K562 (cell line): ENCODE data around the gene TUBB4B. TPM values are rescaled to one million over a fixed set of nuclear protein-coding genes. Genes with fewer than 3 reads are reported as not detected.

ENCODE experiments used
- DDX20 ChIP-seq: fragments of 450-650 bp; IDR thresholded peaks from 2 replicates; pipeline ENCODE4 v1.6.1; 2016; ENCODE audit warnings: missing genetic modification characterization, low read depth, mild to moderate bottlenecking, missing compliant biosample characterization, moderate library complexity
- DEAF1 ChIP-seq: fragments of 450-650 bp; formaldehyde crosslinking; IDR thresholded peaks from 2 replicates; pipeline ENCODE4 v1.4.0; 2020; ENCODE audit warnings: mild to moderate bottlenecking, moderate library complexity
- ETS2 ChIP-seq: IDR thresholded peaks from 2 replicates; pipeline ENCODE4 v1.6.1; 2016; ENCODE audit warnings: borderline replicate concordance, missing genetic modification characterization, mild to moderate bottlenecking, moderate library complexity, missing compliant biosample characterization; ENCODE audit not compliant: poor library complexity, severe bottlenecking
- FOXP1 ChIP-seq: sonication (generic); formaldehyde crosslinking; IDR thresholded peaks from 2 replicates; pipeline ENCODE4 v1.8.0; 2022; ENCODE audit warnings: mild to moderate bottlenecking, missing genetic modification reagents
- GATAD2B ChIP-seq: fragments of 450-650 bp; IDR thresholded peaks from 2 replicates; pipeline ENCODE4 v1.6.1; 2017; ENCODE audit warnings: mild to moderate bottlenecking, borderline replicate concordance
- HDGF ChIP-seq: fragments of 450-650 bp; IDR thresholded peaks from 2 replicates; pipeline ENCODE4 v1.6.1; 2016
- HEY1 ChIP-seq: fragments of 250-450 bp; sonication (Bioruptor Pico); IDR thresholded peaks from 2 replicates; pipeline ENCODE4 v1.5.0; 2020; ENCODE audit warnings: mild to moderate bottlenecking, moderate library complexity, borderline replicate concordance
- HOXB6 ChIP-seq: fragments of 250-450 bp; sonication (Bioruptor Pico); IDR thresholded peaks from 2 replicates; pipeline ENCODE4 v1.5.1; 2022; ENCODE audit warnings: mild to moderate bottlenecking, borderline replicate concordance
- MTA3 ChIP-seq: fragments of 450-650 bp; formaldehyde crosslinking; IDR thresholded peaks from 2 replicates; pipeline ENCODE4 v1.6.1; 2017; ENCODE audit warnings: mild to moderate bottlenecking, borderline replicate concordance
- NFYB ChIP-seq: IDR thresholded peaks from 2 replicates; pipeline ENCODE4 v1.6.1; 2011; ENCODE audit warnings: mild to moderate bottlenecking, moderate library complexity; ENCODE audit not compliant: insufficient read length; ENCODE audit errors: extremely low read depth
- NR2C2 ChIP-seq, 2 experiments: fragments of 200-800 bp in 1 of 2; sonication (Bioruptor generic) in 1 of 2; sonication (generic) in 1 of 2; formaldehyde crosslinking in 1 of 2; IDR thresholded peaks; 2 replicates each; pipeline versions ENCODE4 v1.6.1 to v1.8.0; 2016 to 2022; ENCODE audit warnings: mild to moderate bottlenecking in 1 of 2, missing compliant biosample characterization in 1 of 2, missing genetic modification characterization in 1 of 2, missing genetic modification reagents in 1 of 2
- POLR2A ChIP-seq: fragments of 450-650 bp; conservative IDR thresholded peaks from 2 replicates; pipeline ENCODE4 v1.6.1; 2016
- POLR2G ChIP-seq: fragments of 200-400 bp; formaldehyde crosslinking; IDR thresholded peaks from 2 replicates; pipeline ENCODE4 v1.6.1; 2017; ENCODE audit warnings: low read depth, mild to moderate bottlenecking, antibody characterized with exemption, low read length, moderate library complexity
- PTBP1 ChIP-seq: fragments of 200-400 bp; formaldehyde crosslinking; IDR thresholded peaks from 2 replicates; pipeline ENCODE4 v1.6.1; 2017; ENCODE audit warnings: low read depth, low read length
- SAFB2 ChIP-seq: fragments of 200-400 bp; formaldehyde crosslinking; IDR thresholded peaks from 2 replicates; pipeline ENCODE4 v1.6.1; 2018; ENCODE audit warnings: borderline replicate concordance, low read length, low read depth, moderate library complexity; ENCODE audit not compliant: severe bottlenecking
- SMARCB1 ChIP-seq: IDR thresholded peaks from 2 replicates; pipeline ENCODE4 v1.6.1; 2011; ENCODE audit warnings: improper control_type of control experiment, low read depth; ENCODE audit not compliant: insufficient read length
- TAF9B ChIP-seq: fragments of 450-650 bp; IDR thresholded peaks from 2 replicates; pipeline ENCODE4 v1.6.1; 2018; ENCODE audit warnings: mild to moderate bottlenecking; ENCODE audit not compliant: partially characterized antibody
- TEAD1 ChIP-seq, 2 experiments: fragments of 450-650 bp in 1 of 2; sonication (generic) in 1 of 2; formaldehyde crosslinking; IDR thresholded peaks; 2 replicates each; pipeline versions ENCODE4 v1.4.0 to v1.8.0; 2020 to 2022; ENCODE audit warnings: mild to moderate bottlenecking in 2 of 2, missing genetic modification reagents in 1 of 2
- ZBTB1 ChIP-seq: sonication (generic); formaldehyde crosslinking; IDR thresholded peaks from 2 replicates; pipeline ENCODE4 v1.8.1; 2023; ENCODE audit warnings: missing genetic modification reagents, low read depth, mild to moderate bottlenecking, borderline replicate concordance
- ZBTB7A ChIP-seq: IDR thresholded peaks from 2 replicates; pipeline ENCODE4 v1.6.1; 2011; ENCODE audit warnings: low read depth, mild to moderate bottlenecking, low read length, moderate library complexity, borderline replicate concordance; ENCODE audit not compliant: control insufficient read depth
- ZC3H11A ChIP-seq: IDR thresholded peaks from 2 replicates; pipeline ENCODE4 v1.6.1; 2012; ENCODE audit warnings: low read depth, low read length, improper control_type of control experiment
- ZKSCAN3 ChIP-seq: fragments of 250-450 bp; sonication (Bioruptor Pico); IDR thresholded peaks from 2 replicates; pipeline ENCODE4 v1.4.0; 2020
- ZNF12 ChIP-seq: sonication (generic); formaldehyde crosslinking; IDR thresholded peaks from 2 replicates; pipeline ENCODE4 v1.4.0; 2020; ENCODE audit warnings: mild to moderate bottlenecking, missing genetic modification reagents
- ZNF124 ChIP-seq: sonication (generic); formaldehyde crosslinking; IDR thresholded peaks from 2 replicates; pipeline ENCODE4 v1.8.1; 2022; ENCODE audit warnings: missing genetic modification reagents
- ZNF444 ChIP-seq: fragments of 250-450 bp; sonication (Bioruptor Pico); IDR thresholded peaks from 2 replicates; pipeline ENCODE4 v1.4.0; 2020; ENCODE audit warnings: mild to moderate bottlenecking, moderate library complexity
- ZNF644 ChIP-seq: fragments of 200-800 bp; sonication (Bioruptor generic); IDR thresholded peaks from 2 replicates; pipeline ENCODE4 v1.6.1; 2016; ENCODE audit warnings: low read depth, missing genetic modification characterization, missing compliant biosample characterization
- polyA plus RNA-seq, 8 experiments: library from polyadenylated mRNA; depleted of rRNA in 4 of 8; stranded (reverse) in 5 of 8; unstranded in 3 of 8; fragments of >200 nt; fragmentation: Nextera tagmentation in 2 of 8; fragmentation: Illumina TruSeq in 1 of 8; extraction: Ambion mirVana in 2 of 8; extraction: Trizol in 1 of 8; gene quantifications; 2 replicates each; pipeline versions ENCODE4 v1.2.1 to v1.2.3, GENCODE V29; 2011 to 2014; ENCODE audit warnings: inconsistent platforms in 1 of 8, missing spikeins in 1 of 8
- total RNA-seq, 7 experiments: library from RNA; depleted of rRNA in 6 of 7; stranded (reverse); fragments of >200 nt in 6 of 7; fragmentation: Illumina TruSeq in 2 of 7; extraction: Trizol in 2 of 7; gene quantifications; 2 replicates each; pipeline versions ENCODE4 v1.2.1 to v1.2.3, GENCODE V29; 2011 to 2021; ENCODE audit warnings: low replicate concordance in 1 of 7
- TF ChIP-seq, protein P1 (sequence below): sonication (generic); formaldehyde crosslinking; IDR thresholded peaks from 2 replicates; pipeline ENCODE4 v1.8.0; 2022; ENCODE audit warnings: mild to moderate bottlenecking, missing genetic modification reagents

The TUBB4B gene
- total and polyA plus RNA-seq, 9 of the 15 experiments (the other 6 are each of a cell fraction or from before 2014, with no cell fraction given): 24.1 to 443 (median 268) TPM

GRCh38 chr9:137217276-137218211, 23.5 kb upstream of the TUBB4B start (continued):
- TF ChIP-seq ZNF12 (CRISPR knock-in tag) (no peak), MTA3 (peak; percentile 55; the same call in 1 of the 2 replicates), ZBTB1 (CRISPR knock-in tag) (no peak), PTBP1 (no peak), HOXB6 (CRISPR knock-in tag) (no peak), DEAF1 (CRISPR knock-in tag) (no peak), ETS2 (no peak), SMARCB1 (no peak), ZKSCAN3 (CRISPR knock-in tag) (no peak), POLR2G (peak; percentile 82), NR2C2 (CRISPR knock-in tag; IDR thresholded peaks at IDR 0.05) (no peak), NR2C2 (tag; IDR thresholded peaks at IDR 0.05) (no peak), HEY1 (no peak), SAFB2 (no peak), ZNF444 (no peak), ZBTB7A (peak; percentile 94), HDGF (peak; percentile 19; the same call in 1 of the 2 replicates), NFYB (no peak), ZNF124 (CRISPR knock-in tag) (no peak), DDX20 (no peak), ZC3H11A (no peak), FOXP1 (CRISPR knock-in tag) (no peak), TEAD1 (CRISPR knock-in tag; IDR thresholded peaks at IDR 0.05) (no peak), POLR2A (peak; percentile 70), GATAD2B (no peak), TAF9B (peak; percentile 16), ZNF644 (tag) (no peak)
- TF ChIP-seq, protein P1, sequence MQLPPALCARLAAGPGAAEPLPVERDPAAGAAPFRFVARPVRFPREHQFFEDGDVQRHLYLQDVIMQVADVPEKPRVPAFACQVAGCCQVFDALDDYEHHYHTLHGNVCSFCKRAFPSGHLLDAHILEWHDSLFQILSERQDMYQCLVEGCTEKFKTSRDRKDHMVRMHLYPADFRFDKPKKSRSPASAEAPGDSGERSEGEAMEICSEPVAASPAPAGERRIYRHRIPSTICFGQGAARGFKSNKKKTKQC (CRISPR knock-in tag): no peak
